GM12873 (cell line): Measurements from ENCODE around the gene DDX1.

Source experiments
- TF ChIP-seq, protein P1 (sequence below): IDR thresholded peaks from 2 replicates; pipeline ENCODE4 v1.5.1; 2012; ENCODE audit warnings: low read depth, mild to moderate bottlenecking, moderate library complexity, low read length, control low read depth; ENCODE audit not compliant: insufficient read depth; ENCODE audit errors: missing control alignments

Gene DDX1

DNA sequence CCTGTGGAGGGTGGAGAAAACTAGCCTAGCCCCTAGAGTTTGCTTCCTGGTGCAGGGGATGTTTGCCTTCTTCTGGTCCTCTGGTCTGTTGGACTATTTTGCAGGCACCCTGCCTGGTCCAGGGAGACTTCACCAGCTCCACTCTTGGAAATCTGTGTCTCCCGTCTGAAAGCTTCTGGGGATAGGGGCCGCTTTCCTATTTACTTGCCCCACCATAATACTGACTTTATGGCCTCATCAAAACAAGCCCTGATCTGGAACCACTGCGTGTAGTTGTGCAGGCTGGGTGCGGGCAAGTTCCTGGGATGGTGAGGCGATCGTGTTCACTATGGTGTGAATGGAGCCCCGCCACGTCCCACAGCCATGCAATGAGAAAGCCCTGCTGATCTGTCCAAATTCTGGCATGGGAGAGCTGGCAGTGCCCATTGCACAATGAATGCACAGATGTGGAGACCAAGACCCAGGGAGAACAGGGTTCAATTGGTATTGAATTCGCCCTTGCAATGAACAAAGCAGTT is 74.3 kb downstream of the DDX1 start:
- TF ChIP-seq, protein P1, sequence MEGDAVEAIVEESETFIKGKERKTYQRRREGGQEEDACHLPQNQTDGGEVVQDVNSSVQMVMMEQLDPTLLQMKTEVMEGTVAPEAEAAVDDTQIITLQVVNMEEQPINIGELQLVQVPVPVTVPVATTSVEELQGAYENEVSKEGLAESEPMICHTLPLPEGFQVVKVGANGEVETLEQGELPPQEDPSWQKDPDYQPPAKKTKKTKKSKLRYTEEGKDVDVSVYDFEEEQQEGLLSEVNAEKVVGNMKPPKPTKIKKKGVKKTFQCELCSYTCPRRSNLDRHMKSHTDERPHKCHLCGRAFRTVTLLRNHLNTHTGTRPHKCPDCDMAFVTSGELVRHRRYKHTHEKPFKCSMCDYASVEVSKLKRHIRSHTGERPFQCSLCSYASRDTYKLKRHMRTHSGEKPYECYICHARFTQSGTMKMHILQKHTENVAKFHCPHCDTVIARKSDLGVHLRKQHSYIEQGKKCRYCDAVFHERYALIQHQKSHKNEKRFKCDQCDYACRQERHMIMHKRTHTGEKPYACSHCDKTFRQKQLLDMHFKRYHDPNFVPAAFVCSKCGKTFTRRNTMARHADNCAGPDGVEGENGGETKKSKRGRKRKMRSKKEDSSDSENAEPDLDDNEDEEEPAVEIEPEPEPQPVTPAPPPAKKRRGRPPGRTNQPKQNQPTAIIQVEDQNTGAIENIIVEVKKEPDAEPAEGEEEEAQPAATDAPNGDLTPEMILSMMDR: no peak

DNA sequence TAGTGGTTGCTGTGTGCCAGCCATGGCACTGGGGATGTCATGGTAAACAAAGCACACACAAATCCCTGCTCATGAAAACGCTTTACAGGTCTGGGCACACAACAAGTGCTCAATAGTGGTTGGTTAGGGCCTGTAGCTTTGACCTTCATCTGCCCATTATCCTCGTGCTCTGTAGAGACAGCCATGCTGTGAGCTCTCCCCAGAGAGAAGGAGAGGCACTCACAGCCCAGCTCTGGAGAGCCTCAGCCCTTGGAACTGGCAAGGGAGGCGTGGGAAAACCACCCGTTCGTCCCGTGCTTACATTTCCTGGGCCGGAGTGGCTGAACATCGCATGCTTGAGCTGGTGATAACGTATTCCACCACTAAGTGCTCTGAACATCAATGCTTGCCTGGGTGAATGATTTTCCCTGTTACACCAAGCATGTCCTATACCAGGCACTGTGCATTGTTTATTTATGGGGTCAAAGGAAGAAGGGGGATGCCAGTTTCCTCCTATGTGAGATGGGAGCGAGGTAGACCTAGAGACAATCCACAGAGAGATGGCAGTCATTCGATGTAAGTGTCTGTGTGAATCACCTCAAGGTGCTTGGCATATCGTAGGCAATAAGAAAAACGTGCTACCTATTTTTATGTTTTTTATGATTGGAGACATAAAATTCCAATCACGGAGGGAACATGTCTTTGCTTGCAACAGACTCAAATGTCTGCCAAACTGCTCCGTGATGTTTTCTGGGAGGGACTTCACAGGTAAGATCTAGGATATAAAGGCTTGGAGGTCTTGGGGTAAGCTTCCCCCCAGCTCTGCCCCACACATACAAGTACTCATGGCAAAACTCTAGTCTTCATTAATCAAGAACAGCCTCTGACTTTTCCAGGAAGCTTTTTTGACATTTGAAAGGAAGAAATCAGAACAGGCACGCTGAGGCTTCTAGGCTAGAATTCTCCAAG is 75.5 kb downstream of the DDX1 start:
- TF ChIP-seq, protein P1: no peak

DNA sequence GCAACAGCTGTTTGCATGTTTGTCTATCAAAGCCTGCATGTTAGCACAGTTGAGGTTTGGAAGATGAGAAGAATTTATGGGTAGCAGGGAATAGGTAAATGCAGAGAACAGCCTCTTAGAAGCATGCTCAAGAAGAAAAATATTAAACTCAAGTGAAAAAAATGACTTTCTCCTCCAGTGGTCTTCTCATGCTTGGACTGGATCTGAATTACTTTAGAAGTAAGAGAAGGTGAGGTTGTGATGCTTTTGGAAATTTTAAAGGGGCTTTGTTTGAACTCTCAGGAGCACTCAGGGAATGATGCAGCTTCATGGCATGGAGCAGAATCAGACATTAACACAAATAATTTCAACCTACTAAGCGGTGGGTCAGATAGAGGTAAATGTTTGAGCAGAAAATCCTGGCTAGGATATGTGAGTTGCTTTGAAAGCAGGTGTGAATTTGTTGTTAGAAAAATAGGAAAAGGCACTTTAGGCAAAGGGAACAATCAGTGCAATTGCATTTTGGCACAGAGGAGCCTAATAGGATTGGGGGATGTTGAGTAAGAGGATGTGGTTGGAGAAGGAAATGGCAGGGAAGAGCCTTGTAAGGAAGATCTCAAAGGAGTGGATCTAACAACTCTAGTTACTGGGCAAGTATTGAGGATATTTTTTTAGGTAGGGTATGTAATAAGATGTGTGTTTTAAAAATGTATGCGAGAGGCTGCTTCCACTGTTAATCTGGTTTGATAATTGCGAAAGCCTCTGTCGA is 76.3 kb downstream of the DDX1 start:
- TF ChIP-seq, protein P1: no peak

DNA sequence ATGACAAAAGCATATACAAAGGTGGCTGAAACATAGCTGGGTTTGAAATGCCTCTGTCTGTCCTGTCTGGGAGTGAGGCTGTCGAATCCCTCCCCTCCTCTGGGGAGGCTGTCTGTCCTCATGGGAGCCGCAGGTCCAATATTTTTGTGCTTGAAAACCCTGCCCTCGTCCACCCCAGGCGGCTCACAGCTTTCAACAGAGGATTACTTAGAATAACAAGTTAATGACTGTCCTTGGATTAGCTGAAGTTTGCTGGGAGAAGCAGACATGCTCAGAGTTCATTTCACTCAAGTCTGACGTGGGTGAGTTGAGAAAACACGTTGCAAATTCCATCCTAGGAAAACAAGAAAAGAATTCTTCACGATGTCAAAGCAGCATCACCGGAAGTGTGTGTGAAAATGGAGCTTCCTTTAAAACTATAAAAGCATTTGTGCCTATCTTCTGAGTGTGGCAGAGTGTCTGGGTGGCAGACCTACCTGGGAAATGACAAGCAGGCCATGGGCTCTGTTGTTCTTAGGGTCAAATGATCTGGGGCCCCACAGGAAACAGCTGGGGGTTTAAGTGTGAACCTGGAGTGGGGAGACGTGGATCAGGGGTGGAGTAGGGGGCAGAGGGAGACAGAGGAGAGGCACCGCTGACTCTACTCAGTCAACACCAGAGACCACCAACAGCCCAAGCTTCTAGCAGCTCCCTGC is 77.1 kb downstream of the DDX1 start:
- TF ChIP-seq, protein P1: no peak

DNA sequence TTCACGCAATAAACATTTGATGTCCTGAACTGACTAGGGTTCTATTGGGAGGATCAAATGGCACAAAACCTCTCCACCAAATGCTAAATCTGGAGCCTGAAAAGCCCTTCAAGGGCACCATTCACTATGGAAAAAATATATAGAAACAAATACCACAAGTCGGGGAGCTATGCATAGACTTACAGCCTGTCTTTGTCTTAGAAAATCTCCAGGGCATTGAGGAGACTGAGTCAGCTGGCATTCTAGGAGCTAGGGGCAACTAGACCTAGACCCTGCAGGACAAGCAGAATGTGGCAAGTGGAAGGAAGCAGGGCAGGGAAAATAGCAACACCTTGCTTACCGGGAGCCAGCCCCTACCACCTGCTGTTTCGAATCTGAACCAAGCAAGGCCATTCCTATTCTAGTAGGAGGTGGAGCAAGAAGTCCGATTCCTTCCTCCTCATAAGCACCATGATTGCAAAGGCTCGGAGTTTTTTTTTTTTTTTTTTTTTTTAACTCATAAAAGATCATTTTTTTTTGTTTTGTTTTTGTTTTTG is 77.8 kb downstream of the DDX1 start:
- TF ChIP-seq, protein P1: no peak

DNA sequence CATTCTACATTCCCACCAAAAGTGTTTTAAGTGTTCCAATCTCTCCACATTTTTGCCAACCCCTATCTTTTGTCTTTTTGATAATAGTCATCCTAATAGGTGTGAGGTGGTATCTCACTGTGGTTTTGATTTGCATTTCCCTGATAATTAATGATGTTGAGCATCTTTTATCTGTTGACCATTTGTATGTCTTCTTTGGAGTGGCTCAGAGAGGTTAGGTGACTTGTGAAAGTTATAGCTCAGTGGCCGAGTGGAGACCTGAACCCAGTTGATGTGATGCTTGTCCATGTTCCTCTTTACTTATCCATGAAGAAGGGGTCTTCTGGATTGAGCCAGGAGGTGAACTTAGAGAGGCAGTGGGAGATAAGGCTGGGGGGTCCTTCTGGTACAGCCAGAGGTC is 78.8 kb downstream of the DDX1 start:
- TF ChIP-seq, protein P1: no peak
